ENCODE data around the gene FRMD4A.

DNA sequence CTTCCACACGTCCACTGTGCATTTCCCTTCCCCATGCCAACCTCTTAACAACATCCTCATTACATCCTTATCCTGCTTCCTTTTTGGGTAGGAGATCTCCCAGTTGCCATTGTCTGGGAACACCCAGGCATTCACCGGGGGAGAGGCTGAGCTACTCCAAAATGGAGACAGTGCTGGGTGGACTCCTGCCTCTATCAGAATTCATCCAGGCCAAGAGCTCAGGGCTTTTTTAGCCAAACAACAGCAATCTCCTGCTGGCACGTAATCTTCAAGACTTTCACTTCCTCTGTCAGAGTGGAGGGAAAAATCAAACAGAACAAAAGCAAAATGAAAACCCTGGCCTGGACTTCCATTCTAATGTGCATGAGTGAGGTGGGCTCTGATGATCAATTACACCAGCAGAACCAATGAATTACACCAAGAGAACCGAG lies 499.0 kb downstream of the FRMD4A start:
- TF ChIP-seq, protein P1, sequence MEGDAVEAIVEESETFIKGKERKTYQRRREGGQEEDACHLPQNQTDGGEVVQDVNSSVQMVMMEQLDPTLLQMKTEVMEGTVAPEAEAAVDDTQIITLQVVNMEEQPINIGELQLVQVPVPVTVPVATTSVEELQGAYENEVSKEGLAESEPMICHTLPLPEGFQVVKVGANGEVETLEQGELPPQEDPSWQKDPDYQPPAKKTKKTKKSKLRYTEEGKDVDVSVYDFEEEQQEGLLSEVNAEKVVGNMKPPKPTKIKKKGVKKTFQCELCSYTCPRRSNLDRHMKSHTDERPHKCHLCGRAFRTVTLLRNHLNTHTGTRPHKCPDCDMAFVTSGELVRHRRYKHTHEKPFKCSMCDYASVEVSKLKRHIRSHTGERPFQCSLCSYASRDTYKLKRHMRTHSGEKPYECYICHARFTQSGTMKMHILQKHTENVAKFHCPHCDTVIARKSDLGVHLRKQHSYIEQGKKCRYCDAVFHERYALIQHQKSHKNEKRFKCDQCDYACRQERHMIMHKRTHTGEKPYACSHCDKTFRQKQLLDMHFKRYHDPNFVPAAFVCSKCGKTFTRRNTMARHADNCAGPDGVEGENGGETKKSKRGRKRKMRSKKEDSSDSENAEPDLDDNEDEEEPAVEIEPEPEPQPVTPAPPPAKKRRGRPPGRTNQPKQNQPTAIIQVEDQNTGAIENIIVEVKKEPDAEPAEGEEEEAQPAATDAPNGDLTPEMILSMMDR (IDR thresholded peaks at IDR 0.05; ENCODE audit: poor library complexity), result no peak
- TF ChIP-seq EZH2 (IDR thresholded peaks at IDR 0.05; ENCODE audit: borderline replicate concordance), result no peak
- no peak for TF ChIP-seq EZH2phosphoT487 (IDR thresholded peaks at IDR 0.05; ENCODE audit: low read depth, severe bottlenecking, unreplicated experiment)

Data from hepatocyte (in vitro differentiated cells).